H9 (cell line): Measurements from ENCODE around the gene NCOR1. TPM values are rescaled to one million over a fixed set of nuclear protein-coding genes. Genes with fewer than 3 reads are reported as not detected.

Source experiments
- DNase-seq: peaks from one replicate; pipeline ENCODE4 v3.0.0-alpha.2; 2017
- H2AFZ ChIP-seq: one replicate; pipeline ENCODE4 v1.6.1; 2013; ENCODE audit warnings: mild to moderate bottlenecking, low read length, control low read depth, moderate library complexity
- H2AK5ac ChIP-seq: 2 replicates; pipeline ENCODE4 v1.6.1; 2013; ENCODE audit warnings: low read length, control low read depth, mixed read lengths; ENCODE audit not compliant: insufficient read length
- H2BK120ac ChIP-seq: one replicate; pipeline ENCODE4 v1.6.1; 2013; ENCODE audit warnings: low read depth, mild to moderate bottlenecking, low read length, control low read depth, inconsistent platforms; ENCODE audit not compliant: poor library complexity, severe bottlenecking
- H2BK12ac ChIP-seq: 2 replicates; pipeline ENCODE4 v1.6.1; 2013; ENCODE audit warnings: low read length, control low read depth, mixed read lengths, low read depth; ENCODE audit not compliant: insufficient read length
- H2BK15ac ChIP-seq: 2 replicates; pipeline ENCODE4 v1.6.1; 2013; ENCODE audit warnings: low read depth, low read length, control low read depth
- H2BK20ac ChIP-seq: one replicate; pipeline ENCODE4 v1.6.1; 2013; ENCODE audit warnings: low read depth, mild to moderate bottlenecking, low read length, control low read depth, inconsistent platforms; ENCODE audit not compliant: poor library complexity, severe bottlenecking
- H2BK5ac ChIP-seq: 2 replicates; pipeline ENCODE4 v1.6.1; 2013; ENCODE audit warnings: low read length, control low read depth, mixed read lengths; ENCODE audit not compliant: insufficient read length
- H3K14ac ChIP-seq: 2 replicates; pipeline ENCODE4 v1.6.1; 2013; ENCODE audit warnings: low read length, control low read depth; ENCODE audit not compliant: insufficient read depth
- H3K18ac ChIP-seq: 2 replicates; pipeline ENCODE4 v1.6.1; 2013; ENCODE audit warnings: low read depth, mild to moderate bottlenecking, mixed read lengths, low read length, control low read depth; ENCODE audit not compliant: insufficient read length
- H3K23ac ChIP-seq: 2 replicates; pipeline ENCODE4 v1.6.1; 2013; ENCODE audit warnings: low read length, control low read depth, mixed read lengths, low read depth; ENCODE audit not compliant: insufficient read length
- H3K23me2 ChIP-seq: 2 replicates; pipeline ENCODE4 v1.6.1; 2013; ENCODE audit warnings: low read depth, mild to moderate bottlenecking, mixed read lengths, low read length, control low read depth; ENCODE audit not compliant: insufficient read length, poor library complexity, severe bottlenecking
- H3K27ac ChIP-seq: 2 replicates; pipeline ENCODE4 v1.5.1; 2013; ENCODE audit warnings: low read length, control low read depth, mixed read lengths, low read depth; ENCODE audit not compliant: insufficient read length
- H3K27me3 ChIP-seq: 2 replicates; pipeline ENCODE4 v1.6.1; 2013; ENCODE audit warnings: low read length, control low read depth, inconsistent platforms; ENCODE audit not compliant: insufficient read depth
- H3K4ac ChIP-seq: 2 replicates; pipeline ENCODE4 v1.6.1; 2013; ENCODE audit warnings: low read depth, mild to moderate bottlenecking, control low read depth, inconsistent platforms, low read length, moderate library complexity
- H3K4me1 ChIP-seq: 2 replicates; pipeline ENCODE4 v1.6.1; 2013; ENCODE audit warnings: low read length, control low read depth, inconsistent platforms; ENCODE audit not compliant: insufficient read depth
- H3K4me2 ChIP-seq: 2 replicates; pipeline ENCODE4 v1.6.1; 2013; ENCODE audit warnings: low read length, control low read depth, mixed read lengths; ENCODE audit not compliant: insufficient read length, insufficient read depth
- H3K56ac ChIP-seq: 2 replicates; pipeline ENCODE4 v1.6.1; 2013; ENCODE audit warnings: low read depth, mild to moderate bottlenecking, mixed read lengths, low read length, control low read depth; ENCODE audit not compliant: insufficient read length
- H3K79me1 ChIP-seq: 2 replicates; pipeline ENCODE4 v1.6.1; 2013; ENCODE audit warnings: low read depth, mild to moderate bottlenecking, moderate library complexity, low read length, control low read depth, inconsistent platforms; ENCODE audit not compliant: insufficient read depth, poor library complexity, severe bottlenecking
- H3K79me2 ChIP-seq: 2 replicates; pipeline ENCODE4 v1.6.1; 2013; ENCODE audit warnings: low read length, control low read depth, inconsistent platforms; ENCODE audit not compliant: insufficient read depth
- H3K9ac ChIP-seq: 2 replicates; pipeline ENCODE4 v1.6.1; 2013; ENCODE audit warnings: low read length, control low read depth, mixed read lengths; ENCODE audit not compliant: insufficient read length; ENCODE audit errors: extremely low read depth
- H3K9me3 ChIP-seq: one replicate; pipeline ENCODE4 v1.6.1; 2013; ENCODE audit warnings: low read depth, low read length, inconsistent platforms; ENCODE audit not compliant: control insufficient read depth
- H3T11ph ChIP-seq: one replicate; pipeline ENCODE4 v1.6.1; 2013; ENCODE audit warnings: mild to moderate bottlenecking, low read length, control low read depth, inconsistent platforms
- H4K20me1 ChIP-seq: one replicate; pipeline ENCODE4 v1.6.1; 2013; ENCODE audit not compliant: control insufficient read depth, insufficient read length, insufficient read depth
- H4K5ac ChIP-seq: 2 replicates; pipeline ENCODE4 v1.6.1; 2013; ENCODE audit warnings: low read depth, mild to moderate bottlenecking, mixed read lengths, low read length, control low read depth; ENCODE audit not compliant: insufficient read length
- H4K8ac ChIP-seq: replicated peaks from 2 replicates; pipeline ENCODE4 v1.6.1; 2013; ENCODE audit warnings: low read length, control low read depth, mixed read lengths, low read depth; ENCODE audit not compliant: insufficient read length
- H4K91ac ChIP-seq: 2 replicates; pipeline ENCODE4 v1.6.1; 2013; ENCODE audit warnings: low read depth, mild to moderate bottlenecking, moderate library complexity, mixed read lengths, low read length, control low read depth; ENCODE audit not compliant: insufficient read length
- H3K27ac Mint-ChIP-seq, 3 experiments: 2 replicates in 2 of 3; 3 replicates in 1 of 3; pipeline ENCODE4 v1.8.0; 2020 to 2021; ENCODE audit warnings: mixed read lengths in 3 of 3, mild to moderate bottlenecking in 1 of 3, moderate library complexity in 1 of 3
- H3K27me3 Mint-ChIP-seq: 2 replicates; pipeline ENCODE4 v1.8.0; 2021; ENCODE audit warnings: low read depth, mild to moderate bottlenecking, moderate library complexity, mixed read lengths
- H3K36me3 Mint-ChIP-seq, 3 experiments: 2 replicates in 2 of 3; 3 replicates in 1 of 3; pipeline ENCODE4 v1.8.0; 2020 to 2021; ENCODE audit warnings: low read depth in 3 of 3, mixed read lengths in 3 of 3; ENCODE audit not compliant: insufficient read depth in 1 of 3
- H3K4me1 Mint-ChIP-seq, 2 experiments: 2 replicates each; pipeline ENCODE4 v1.8.0; 2020; ENCODE audit warnings: mixed read lengths in 2 of 2
- H3K4me3 Mint-ChIP-seq, 2 experiments: 2 replicates in 1 of 2; 3 replicates in 1 of 2; pipeline ENCODE4 v1.8.0; 2020 to 2021; ENCODE audit warnings: mild to moderate bottlenecking in 2 of 2, mixed read lengths in 2 of 2, moderate library complexity in 1 of 2
- H3K9me3 Mint-ChIP-seq, 2 experiments: 2 replicates in 1 of 2; 3 replicates in 1 of 2; pipeline ENCODE4 v1.8.0; 2020; ENCODE audit warnings: mild to moderate bottlenecking in 2 of 2, mixed read lengths in 2 of 2, moderate library complexity in 1 of 2
- WGBS: extraction: QIAGEN DNeasy Blood & Tissue Kit; methylation state at CpG from one replicate; pipeline ENCODE4 v1.1.7; 2013; ENCODE audit warnings: missing lambda C conversion rate, low lambda C conversion rate, mixed read lengths; ENCODE audit not compliant: insufficient read length; ENCODE audit errors: extremely low coverage; 5-methylcytosine and 5-hydroxymethylcytosine counted together
- total RNA-seq: library from RNA; stranded (reverse); gene quantifications from 2 replicates; pipeline ENCODE4 v1.2.1, GENCODE V29; 2021
- TF ChIP-seq, protein P1 (sequence below): fragments of 200-600 bp; sonication (generic); conservative IDR thresholded peaks from 3 replicates; pipeline ENCODE4 v1.8.0; 2021; ENCODE audit warnings: antibody characterized with exemption, mild to moderate bottlenecking

Gene NCOR1
- total RNA-seq, 1 experiment from 2014 or later, result 119 TPM

DNA sequence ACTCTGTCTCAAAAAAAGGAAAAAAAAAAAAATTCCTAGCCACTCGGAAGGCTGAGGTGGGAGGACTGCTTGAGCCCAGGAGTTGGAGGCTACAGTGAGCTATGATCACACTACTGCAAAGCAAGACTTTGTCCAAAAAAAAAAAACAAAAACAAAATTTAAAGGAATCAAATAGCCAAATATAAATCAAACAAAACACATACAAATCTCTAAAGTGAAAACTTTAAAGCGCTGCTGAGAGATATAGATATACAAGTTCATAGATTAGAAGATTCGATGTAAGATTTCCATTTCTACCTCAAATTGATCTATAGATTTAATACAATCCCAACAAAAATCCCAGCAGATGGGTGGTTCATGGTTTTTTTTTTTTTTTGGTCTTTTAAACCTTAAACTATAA, 132.1 kb downstream of the NCOR1 start:
- no peaks in the 10 kb centered on the region for H3K23me2 ChIP-seq
- WGBS, result no CpG with 5 or more reads among the region's 3 CpGs
- no peaks in the 10 kb centered on the region; the same call in 1 of the 2 replicates for H3K4me1 ChIP-seq
- Mint-ChIP-seq H3K4me3 (no peak overlapping the region), H3K36me3 (peaks cover 35 to 74% (median 74%) of the 10 kb centered on the region in 3 experiments), H3K27me3 (no peaks in the 10 kb centered on the region), H3K4me1 (peaks cover 6% of the 10 kb centered on the region in 2 experiments; a peak in 3 of 4 replicates), H3K27ac (no peak overlapping the region), H3K9me3 (peaks cover 0 to 3% of the 10 kb centered on the region in 2 experiments; a peak in 2 of 5 replicates)
- TF ChIP-seq, protein P1, sequence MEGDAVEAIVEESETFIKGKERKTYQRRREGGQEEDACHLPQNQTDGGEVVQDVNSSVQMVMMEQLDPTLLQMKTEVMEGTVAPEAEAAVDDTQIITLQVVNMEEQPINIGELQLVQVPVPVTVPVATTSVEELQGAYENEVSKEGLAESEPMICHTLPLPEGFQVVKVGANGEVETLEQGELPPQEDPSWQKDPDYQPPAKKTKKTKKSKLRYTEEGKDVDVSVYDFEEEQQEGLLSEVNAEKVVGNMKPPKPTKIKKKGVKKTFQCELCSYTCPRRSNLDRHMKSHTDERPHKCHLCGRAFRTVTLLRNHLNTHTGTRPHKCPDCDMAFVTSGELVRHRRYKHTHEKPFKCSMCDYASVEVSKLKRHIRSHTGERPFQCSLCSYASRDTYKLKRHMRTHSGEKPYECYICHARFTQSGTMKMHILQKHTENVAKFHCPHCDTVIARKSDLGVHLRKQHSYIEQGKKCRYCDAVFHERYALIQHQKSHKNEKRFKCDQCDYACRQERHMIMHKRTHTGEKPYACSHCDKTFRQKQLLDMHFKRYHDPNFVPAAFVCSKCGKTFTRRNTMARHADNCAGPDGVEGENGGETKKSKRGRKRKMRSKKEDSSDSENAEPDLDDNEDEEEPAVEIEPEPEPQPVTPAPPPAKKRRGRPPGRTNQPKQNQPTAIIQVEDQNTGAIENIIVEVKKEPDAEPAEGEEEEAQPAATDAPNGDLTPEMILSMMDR, result no peak
- H2BK20ac ChIP-seq, result no peak overlapping the region
- H4K91ac ChIP-seq, result no peak overlapping the region
- no peak overlapping the region for H3K27ac ChIP-seq
- H3K4ac ChIP-seq, result no peak overlapping the region
- no peak overlapping the region for H2BK120ac ChIP-seq
- no peak for DNase-seq
- no peaks in the 10 kb centered on the region for H4K20me1 ChIP-seq
- H3K18ac ChIP-seq, result no peak overlapping the region
- no peak overlapping the region for H3T11ph ChIP-seq
- no peaks in the 10 kb centered on the region for H3K79me1 ChIP-seq
- H2AK5ac ChIP-seq, result no peak overlapping the region
- H3K79me2 ChIP-seq, result no peaks in the 10 kb centered on the region
- no peak overlapping the region for H3K4me2 ChIP-seq
- H2AFZ ChIP-seq, result no peak overlapping the region
- no peak overlapping the region for H2BK12ac ChIP-seq
- no peak overlapping the region for H3K56ac ChIP-seq
- no peak overlapping the region for H2BK15ac ChIP-seq
- no peak overlapping the region for H2BK5ac ChIP-seq
- no peaks in the 10 kb centered on the region for H3K9me3 ChIP-seq
- H3K14ac ChIP-seq, result no peak overlapping the region
- no peaks in the 10 kb centered on the region for H3K27me3 ChIP-seq
- H4K5ac ChIP-seq, result no peak overlapping the region
- no peak overlapping the region for H3K23ac ChIP-seq
- H3K9ac ChIP-seq, result no peak overlapping the region
- no peak overlapping the region for H4K8ac ChIP-seq
